SK-N-SH (cell line): Measurements from ENCODE around the gene DSP.

Experiments used
- CTCF ChIP-seq: fragments of 200-600 bp; sonication (generic); IDR thresholded peaks from 2 replicates; pipeline ENCODE4 v1.6.1; 2017; ENCODE audit warnings: antibody characterized with exemption, mild to moderate bottlenecking, moderate library complexity
- EZH2phosphoT487 ChIP-seq: fragments of 200-600 bp; sonication (generic); IDR thresholded peaks from 2 replicates; pipeline ENCODE4 v1.6.1; 2017; ENCODE audit warnings: low read depth, mixed run types, mild to moderate bottlenecking, antibody characterized with exemption, moderate library complexity, borderline replicate concordance
- GATA2 ChIP-seq: sonication (generic); formaldehyde crosslinking; IDR thresholded peaks from 2 replicates; pipeline ENCODE4 v1.5.0; 2020; ENCODE audit warnings: mild to moderate bottlenecking, missing genetic modification reagents
- IRF3 ChIP-seq: fragments of 150-350 bp; IDR thresholded peaks from 2 replicates; pipeline ENCODE4 v1.6.1; 2016; ENCODE audit warnings: mild to moderate bottlenecking, low read depth, low read length
- ZBTB33 ChIP-seq: IDR thresholded peaks from 2 replicates; pipeline ENCODE4 v1.4.0; 2012; ENCODE audit warnings: low read depth, borderline replicate concordance

GRCh38 chr6:7578931-7579330, 37.5 kb downstream of the DSP start:
- no peak for TF ChIP-seq CTCF
- TF ChIP-seq ZBTB33: no peak
- TF ChIP-seq GATA2 (CRISPR knock-in tag): no peak
- TF ChIP-seq EZH2phosphoT487: no peak
- TF ChIP-seq IRF3: no peak
